ENCODE measurements around the gene SLC26A4.
"Not testable (repeated sequence)": the region's sequence is repeated elsewhere in the genome, so short reads cannot be mapped to it uniquely, and the experiment has no call there.

Gene SLC26A4

GRCh38 chr7:107627002-107627401 lies 33.6 kb upstream of the SLC26A4 start:
- DNase-seq (ENCODE audit: low read depth) = no peak
- TF ChIP-seq CTCF (conservative IDR thresholded peaks at IDR 0.05; ENCODE audit: low read length) = no peak
- no peak overlapping the region for H3K4me3 ChIP-seq (ENCODE audit: low read length)

- TF ChIP-seq CTCF (conservative IDR thresholded peaks at IDR 0.05; ENCODE audit: low read length) = no peak
- DNase-seq (ENCODE audit: low read depth) = no peak
- H3K4me3 ChIP-seq (ENCODE audit: low read length) = no peak overlapping the region
These were observed 32.1 kb upstream of the SLC26A4 start for GRCh38 chr7:107628461-107629064.

DNA sequence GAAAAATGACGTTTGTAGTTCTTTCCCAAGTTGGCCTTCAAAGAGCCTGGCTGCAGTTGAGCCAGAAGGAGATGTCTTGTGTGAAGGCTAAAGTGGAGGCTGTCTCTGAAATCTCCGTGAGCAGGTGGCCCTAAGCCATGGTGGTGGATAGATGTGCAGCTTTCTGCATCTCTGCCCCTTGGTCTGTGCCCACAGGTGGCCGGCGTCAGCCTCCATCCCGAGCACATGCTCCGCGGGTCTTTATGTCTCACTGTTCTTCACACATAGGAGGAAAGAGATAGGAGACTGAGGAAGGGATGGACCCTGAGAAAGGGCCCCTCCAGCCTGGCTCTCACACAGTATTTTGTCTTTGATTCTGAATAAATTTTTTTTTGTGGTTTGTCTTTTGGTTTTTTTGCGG lies 30.3 kb upstream of the SLC26A4 start:
- DNase-seq (ENCODE audit: low read depth) = no peak
- no peak overlapping the region for H3K4me3 ChIP-seq (ENCODE audit: low read length)
- no peak for TF ChIP-seq CTCF (conservative IDR thresholded peaks at IDR 0.05; ENCODE audit: low read length)

- no peak for TF ChIP-seq CTCF (conservative IDR thresholded peaks at IDR 0.05; ENCODE audit: low read length)
- H3K4me3 ChIP-seq (ENCODE audit: low read length) = no peak overlapping the region
- no peak for DNase-seq (ENCODE audit: low read depth)
These were observed 28.8 kb upstream of the SLC26A4 start for GRCh38 chr7:107631588-107632491.

DNA sequence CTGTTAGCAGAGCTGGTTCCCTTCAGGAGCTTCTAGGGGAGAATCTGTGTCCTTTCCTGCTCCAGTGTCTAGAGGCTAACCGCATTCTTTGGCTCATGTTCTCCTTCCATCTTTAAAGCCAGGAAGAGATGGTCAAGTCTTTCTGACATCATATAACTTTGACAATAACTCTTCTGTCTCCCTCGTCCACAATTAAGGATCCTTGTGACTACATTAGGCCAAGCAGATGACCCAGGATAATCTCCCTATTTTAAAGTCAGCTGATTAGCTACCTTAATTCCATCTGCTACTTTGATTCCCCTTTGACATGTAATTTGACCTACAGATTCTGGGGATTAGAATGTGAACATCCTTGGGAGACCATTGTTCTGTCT lies 28.1 kb upstream of the SLC26A4 start:
- no peak for TF ChIP-seq CTCF (conservative IDR thresholded peaks at IDR 0.05; ENCODE audit: low read length)
- no peak overlapping the region for H3K4me3 ChIP-seq (ENCODE audit: low read length)
- no peak for DNase-seq (ENCODE audit: low read depth)

DNA sequence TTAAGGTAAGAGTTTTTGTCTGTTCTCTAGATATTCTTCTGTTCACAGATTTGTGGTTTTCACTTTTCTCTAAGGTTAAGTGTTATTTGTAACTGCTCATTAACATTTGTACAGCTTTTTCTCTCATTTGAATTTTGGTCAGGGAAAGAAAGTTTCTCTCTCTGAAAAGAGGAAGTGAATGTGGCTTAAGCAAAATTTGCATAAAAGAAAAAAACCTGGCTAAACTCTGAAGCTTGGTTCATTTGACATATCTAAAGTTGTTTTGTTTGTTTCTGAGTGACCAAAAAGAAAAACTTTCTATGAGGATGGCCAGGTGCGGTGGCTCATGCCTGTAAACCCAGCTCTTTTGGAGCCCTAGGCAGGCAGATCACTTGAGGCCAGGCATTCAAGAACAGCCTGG lies 22.0 kb upstream of the SLC26A4 start:
- DNase-seq (ENCODE audit: low read depth) = no peak
- no peak for TF ChIP-seq CTCF (conservative IDR thresholded peaks at IDR 0.05; ENCODE audit: low read length)

GRCh38 chr7:107639070-107639469 lies 21.6 kb upstream of the SLC26A4 start:
- H3K4me3 ChIP-seq (ENCODE audit: low read length); DNase-seq (ENCODE audit: low read depth): not testable (repeated sequence)

More for the DNA sequence above, 22.0 kb upstream of the SLC26A4 start:
- no peak overlapping the region for H3K4me3 ChIP-seq (ENCODE audit: low read length)
